Loucy (cell line): ENCODE data around the gene ABCC6.

Experiments used
- H2AFZ ChIP-seq: fragments of 200-600 bp; sonication (generic); 2 replicates; pipeline ENCODE4 v1.6.0; 2016; ENCODE audit warnings: antibody characterized with exemption, mild to moderate bottlenecking, low read length, moderate library complexity
- H3F3A ChIP-seq: fragments of 200-600 bp; 2 replicates; pipeline ENCODE4 v1.6.0; 2016; ENCODE audit warnings: antibody characterized with exemption, low read depth, mild to moderate bottlenecking
- H3K27me3 ChIP-seq: fragments of 200-600 bp; sonication (generic); 2 replicates; pipeline ENCODE4 v1.6.1; 2014; ENCODE audit warnings: low read length, mild to moderate bottlenecking; ENCODE audit not compliant: insufficient read depth, poor library complexity, severe bottlenecking
- H3K36me3 ChIP-seq: fragments of 200-600 bp; sonication (generic); 2 replicates; pipeline ENCODE4 v1.6.1; 2016; ENCODE audit warnings: low read length; ENCODE audit not compliant: insufficient read depth
- H3K4me1 ChIP-seq: fragments of 200-600 bp; sonication (generic); 2 replicates; pipeline ENCODE4 v1.5.1; 2014; ENCODE audit warnings: low read length, mild to moderate bottlenecking; ENCODE audit not compliant: insufficient read depth, poor library complexity, severe bottlenecking
- H3K4me2 ChIP-seq: fragments of 200-600 bp; sonication (generic); 2 replicates; pipeline ENCODE4 v1.6.0; 2014; ENCODE audit warnings: antibody characterized with exemption, low read length, low read depth, mild to moderate bottlenecking; ENCODE audit not compliant: poor library complexity, severe bottlenecking
- H3K4me3 ChIP-seq: fragments of 200-600 bp; sonication (generic); 2 replicates; pipeline ENCODE4 v1.5.1; 2014; ENCODE audit warnings: low read length, mild to moderate bottlenecking, mixed read lengths; ENCODE audit not compliant: poor library complexity, severe bottlenecking
- H3K79me2 ChIP-seq: fragments of 200-600 bp; sonication (generic); 2 replicates; pipeline ENCODE4 v1.6.1; 2014; ENCODE audit warnings: low read length; ENCODE audit not compliant: insufficient read depth
- H3K9ac ChIP-seq: fragments of 200-600 bp; sonication (generic); 2 replicates; pipeline ENCODE4 v1.6.0; 2014; ENCODE audit warnings: mild to moderate bottlenecking, low read depth, low read length, moderate library complexity; ENCODE audit not compliant: poor library complexity, severe bottlenecking
- H3K9me2 ChIP-seq: fragments of 200-600 bp; sonication (generic); replicated peaks from 2 replicates; pipeline ENCODE4 v1.6.1; 2016; ENCODE audit warnings: low read depth, low read length, mixed read lengths
- H3K9me3 ChIP-seq: fragments of 200-600 bp; sonication (generic); 2 replicates; pipeline ENCODE4 v1.6.1; 2014; ENCODE audit warnings: mild to moderate bottlenecking, antibody characterized with exemption, low read length, low read depth; ENCODE audit not compliant: insufficient read depth
- H4K20me1 ChIP-seq: fragments of 200-600 bp; sonication (generic); 2 replicates; pipeline ENCODE4 v1.6.0; 2014; ENCODE audit warnings: antibody characterized with exemption, low read length, mild to moderate bottlenecking; ENCODE audit not compliant: insufficient read depth, poor library complexity, severe bottlenecking
- EZH2phosphoT487 ChIP-seq: fragments of 200-600 bp; IDR thresholded peaks from 2 replicates; pipeline ENCODE4 v1.6.1; 2018; ENCODE audit warnings: antibody characterized with exemption, mild to moderate bottlenecking, moderate library complexity, borderline replicate concordance
- TF ChIP-seq, protein P1 (sequence below): fragments of 200-600 bp; sonication (generic); conservative IDR thresholded peaks from 2 replicates; pipeline ENCODE4 v1.5.1; 2014; ENCODE audit warnings: mild to moderate bottlenecking, antibody characterized with exemption, low read length

ABCC6 gene

DNA sequence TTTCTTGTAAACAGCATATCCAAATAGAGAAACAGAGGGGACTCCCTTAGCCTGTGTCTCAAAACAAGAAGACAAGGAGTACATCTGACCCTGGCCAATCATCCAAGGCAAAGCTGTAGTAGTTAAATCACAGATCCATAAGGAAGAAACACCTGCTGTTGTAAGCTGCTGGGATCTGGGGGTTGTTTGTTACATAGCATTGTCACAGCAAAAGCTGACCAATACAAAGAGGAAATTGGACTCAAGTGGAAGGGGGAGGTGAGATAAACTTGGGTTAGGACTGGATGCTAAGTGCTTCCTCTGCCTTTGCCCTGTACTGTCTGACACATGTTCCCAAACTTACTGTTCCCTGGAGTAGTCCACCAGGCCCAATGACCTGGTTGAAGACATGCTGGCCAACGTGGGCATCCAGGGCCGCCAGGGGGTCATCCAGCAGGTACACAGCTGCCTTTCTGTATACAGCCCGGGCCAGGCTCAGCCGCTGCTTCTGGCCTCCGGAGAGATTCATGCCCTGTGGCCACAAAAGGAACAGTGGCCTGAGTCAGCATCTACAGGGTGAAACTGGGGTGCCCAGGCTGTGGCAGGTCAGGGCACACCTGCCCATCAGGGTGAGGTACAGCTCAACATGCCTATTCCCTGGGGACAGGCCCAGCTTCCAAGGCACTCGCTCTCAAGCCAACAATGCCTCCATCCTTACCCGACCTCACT lies 44.7 kb downstream of the ABCC6 start:
- H3K27me3 ChIP-seq: no peaks in the 10 kb centered on the region
- H3K4me3 ChIP-seq: no peak overlapping the region
- peaks cover 3% of the 10 kb centered on the region; the same call in 1 of the 2 replicates for H3K9me3 ChIP-seq
- H3K36me3 ChIP-seq: no peaks in the 10 kb centered on the region
- H3K9me2 ChIP-seq: no peaks in the 10 kb centered on the region
- TF ChIP-seq, protein P1, sequence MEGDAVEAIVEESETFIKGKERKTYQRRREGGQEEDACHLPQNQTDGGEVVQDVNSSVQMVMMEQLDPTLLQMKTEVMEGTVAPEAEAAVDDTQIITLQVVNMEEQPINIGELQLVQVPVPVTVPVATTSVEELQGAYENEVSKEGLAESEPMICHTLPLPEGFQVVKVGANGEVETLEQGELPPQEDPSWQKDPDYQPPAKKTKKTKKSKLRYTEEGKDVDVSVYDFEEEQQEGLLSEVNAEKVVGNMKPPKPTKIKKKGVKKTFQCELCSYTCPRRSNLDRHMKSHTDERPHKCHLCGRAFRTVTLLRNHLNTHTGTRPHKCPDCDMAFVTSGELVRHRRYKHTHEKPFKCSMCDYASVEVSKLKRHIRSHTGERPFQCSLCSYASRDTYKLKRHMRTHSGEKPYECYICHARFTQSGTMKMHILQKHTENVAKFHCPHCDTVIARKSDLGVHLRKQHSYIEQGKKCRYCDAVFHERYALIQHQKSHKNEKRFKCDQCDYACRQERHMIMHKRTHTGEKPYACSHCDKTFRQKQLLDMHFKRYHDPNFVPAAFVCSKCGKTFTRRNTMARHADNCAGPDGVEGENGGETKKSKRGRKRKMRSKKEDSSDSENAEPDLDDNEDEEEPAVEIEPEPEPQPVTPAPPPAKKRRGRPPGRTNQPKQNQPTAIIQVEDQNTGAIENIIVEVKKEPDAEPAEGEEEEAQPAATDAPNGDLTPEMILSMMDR: no peak
- H2AFZ ChIP-seq: no peak overlapping the region
- H3F3A ChIP-seq: no peaks in the 10 kb centered on the region
- H4K20me1 ChIP-seq: no peaks in the 10 kb centered on the region
- no peaks in the 10 kb centered on the region for H3K79me2 ChIP-seq
- H3K9ac ChIP-seq: no peak overlapping the region
- H3K4me1 ChIP-seq: no peaks in the 10 kb centered on the region
- no peak overlapping the region for H3K4me2 ChIP-seq

DNA sequence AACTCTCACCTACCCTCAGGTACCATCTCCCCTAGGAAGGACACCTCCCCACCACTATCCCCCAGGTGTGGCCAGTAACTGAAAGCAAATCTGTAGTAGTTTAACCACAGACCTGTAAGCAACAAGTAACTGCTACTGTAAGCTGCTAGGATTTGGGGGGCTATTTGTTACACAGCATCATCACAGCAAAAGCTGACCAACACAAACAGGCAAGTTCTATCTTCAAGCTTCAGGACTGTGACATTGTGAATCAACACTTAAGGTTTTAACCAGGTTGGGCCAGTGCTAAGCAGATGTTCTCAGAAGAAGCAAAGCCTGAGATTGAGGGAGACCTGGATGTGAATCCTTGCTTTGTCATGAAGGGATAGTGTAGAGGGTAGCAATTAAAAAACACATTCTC lies 47.0 kb downstream of the ABCC6 start:
- no peak overlapping the region for H3K4me2 ChIP-seq
- H3K4me3 ChIP-seq: no peak overlapping the region
- H3K36me3 ChIP-seq: no peaks in the 10 kb centered on the region
- no peaks in the 10 kb centered on the region for H3F3A ChIP-seq
- H2AFZ ChIP-seq: no peak overlapping the region
- H3K79me2 ChIP-seq: no peaks in the 10 kb centered on the region
- no peaks in the 10 kb centered on the region for H3K9me2 ChIP-seq
- H3K4me1 ChIP-seq: no peaks in the 10 kb centered on the region
- H3K9ac ChIP-seq: no peak overlapping the region
- H4K20me1 ChIP-seq: no peaks in the 10 kb centered on the region
- no peak for TF ChIP-seq EZH2phosphoT487
- TF ChIP-seq, protein P1: no peak
- H3K9me3 ChIP-seq: peaks cover 3% of the 10 kb centered on the region; the same call in 1 of the 2 replicates
- no peaks in the 10 kb centered on the region for H3K27me3 ChIP-seq

DNA sequence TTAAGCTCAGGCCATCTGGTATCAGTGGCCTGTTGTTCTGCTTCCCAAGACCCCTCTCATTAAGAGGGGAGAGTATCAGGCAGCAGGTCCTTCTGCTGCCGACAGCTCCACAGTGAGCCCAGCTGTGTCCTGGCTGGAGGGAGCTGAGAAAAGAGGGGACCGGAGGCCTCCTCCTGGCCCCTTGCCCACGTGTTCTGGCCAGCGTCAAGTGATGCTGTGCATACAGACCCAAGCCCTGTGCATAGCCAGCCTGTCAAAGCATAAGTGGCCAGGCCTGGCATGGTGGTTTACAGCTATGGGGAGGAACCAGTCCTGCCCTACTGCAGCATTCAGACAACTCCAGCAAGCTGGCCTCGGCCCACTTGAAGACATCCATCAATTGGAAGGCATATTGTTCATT lies 48.0 kb downstream of the ABCC6 start:
- Histone ChIP-seq H3K9me3 (peaks cover 3% of the 10 kb centered on the region; the same call in 1 of the 2 replicates), H3K4me2 (no peak overlapping the region), H3K27me3 (no peaks in the 10 kb centered on the region), H3F3A (no peaks in the 10 kb centered on the region), H3K4me1 (no peaks in the 10 kb centered on the region), H3K4me3 (no peak overlapping the region), H2AFZ (no peak overlapping the region), H3K79me2 (no peaks in the 10 kb centered on the region), H4K20me1 (no peaks in the 10 kb centered on the region), H3K36me3 (no peaks in the 10 kb centered on the region), H3K9me2 (no peaks in the 10 kb centered on the region), H3K9ac (no peak overlapping the region)
- TF ChIP-seq, protein P1: no peak
- TF ChIP-seq EZH2phosphoT487: no peak
